Astrocyte (in vitro differentiated cells and primary cell): ENCODE data around the gene MAK.

ENCODE experiments used
- CTCF ChIP-seq: IDR thresholded peaks from 2 replicates; pipeline ENCODE4 v1.5.1; 2011; ENCODE audit warnings: low read depth, mild to moderate bottlenecking, inconsistent platforms, low read length, moderate library complexity; ENCODE audit not compliant: insufficient read depth
- EZH2 ChIP-seq: IDR thresholded peaks from 2 replicates; pipeline ENCODE4 v1.6.1; 2012; ENCODE audit warnings: mild to moderate bottlenecking, low read length, inconsistent platforms; ENCODE audit not compliant: insufficient read depth

- TF ChIP-seq CTCF (peak; percentile 27), EZH2 (no peak)
Observed at GRCh38 chr6:10847684-10848083, 9.3 kb upstream of the MAK start.
